Neural cell (in vitro differentiated cells): ENCODE measurements around the gene ARSB.

Source experiments
- EP300 ChIP-seq: fragments of 450-650 bp; conservative IDR thresholded peaks from 2 replicates; pipeline ENCODE4 v1.6.1; 2014; ENCODE audit warnings: antibody characterized with exemption, mild to moderate bottlenecking, moderate library complexity; ENCODE audit not compliant: poor library complexity, severe bottlenecking
- EZH2 ChIP-seq: fragments of 200-600, 300-800 bp; shearing (Covaris generic), sonication (generic); IDR thresholded peaks from 2 replicates; pipeline ENCODE4 v1.6.1; 2014; ENCODE audit warnings: antibody characterized with exemption, low read length, borderline replicate concordance, mild to moderate bottlenecking; ENCODE audit not compliant: insufficient read depth, poor library complexity, severe bottlenecking
- POLR2AphosphoS5 ChIP-seq: IDR thresholded peaks from 2 replicates; pipeline ENCODE4 v1.6.1; 2012
- TAF1 ChIP-seq: IDR thresholded peaks from 2 replicates; pipeline ENCODE4 v1.6.1; 2012; ENCODE audit warnings: low read depth
- TF ChIP-seq, protein P1 (sequence below): fragments of 450-650 bp; IDR thresholded peaks from 2 replicates; pipeline ENCODE4 v1.5.1; 2014; ENCODE audit warnings: antibody characterized with exemption, mild to moderate bottlenecking, moderate library complexity; ENCODE audit not compliant: poor library complexity, severe bottlenecking

DNA sequence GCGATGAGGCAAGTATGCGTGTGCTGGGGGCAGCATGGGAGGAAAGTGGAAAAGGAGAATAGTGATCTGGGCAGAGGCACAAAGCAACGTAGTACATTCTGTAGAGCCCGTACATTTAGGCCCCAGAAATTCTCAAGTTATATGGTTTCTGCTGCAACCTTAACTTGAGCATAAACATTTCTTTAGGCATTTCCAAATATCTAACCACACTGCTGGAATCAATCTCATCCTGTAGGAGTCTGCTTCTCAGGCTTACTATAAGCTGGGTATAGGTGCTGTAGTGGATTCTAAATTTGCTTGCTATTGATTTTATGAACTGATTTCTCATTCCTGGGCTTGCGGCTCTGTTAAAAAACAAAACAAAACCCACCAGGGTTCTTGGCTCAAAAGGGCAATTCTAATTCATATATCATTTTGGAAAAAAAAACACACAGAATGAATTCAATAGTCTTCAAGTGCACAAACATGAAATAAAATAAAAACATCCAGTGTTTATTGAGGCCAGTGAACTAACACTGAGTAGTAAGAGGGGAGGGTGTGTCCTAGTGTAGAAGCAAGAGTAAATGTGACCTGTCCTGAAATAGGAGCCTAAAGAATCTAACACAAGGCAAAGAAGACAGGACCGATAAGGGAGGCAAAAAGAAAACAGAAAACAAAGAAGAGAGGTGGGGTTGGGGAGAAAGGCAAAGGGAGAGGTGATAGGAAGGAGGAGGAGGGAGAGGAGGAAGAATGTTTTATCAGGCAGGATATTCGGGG lies 191.0 kb downstream of the ARSB start:
- no peak for TF ChIP-seq EP300
- TF ChIP-seq, protein P1, sequence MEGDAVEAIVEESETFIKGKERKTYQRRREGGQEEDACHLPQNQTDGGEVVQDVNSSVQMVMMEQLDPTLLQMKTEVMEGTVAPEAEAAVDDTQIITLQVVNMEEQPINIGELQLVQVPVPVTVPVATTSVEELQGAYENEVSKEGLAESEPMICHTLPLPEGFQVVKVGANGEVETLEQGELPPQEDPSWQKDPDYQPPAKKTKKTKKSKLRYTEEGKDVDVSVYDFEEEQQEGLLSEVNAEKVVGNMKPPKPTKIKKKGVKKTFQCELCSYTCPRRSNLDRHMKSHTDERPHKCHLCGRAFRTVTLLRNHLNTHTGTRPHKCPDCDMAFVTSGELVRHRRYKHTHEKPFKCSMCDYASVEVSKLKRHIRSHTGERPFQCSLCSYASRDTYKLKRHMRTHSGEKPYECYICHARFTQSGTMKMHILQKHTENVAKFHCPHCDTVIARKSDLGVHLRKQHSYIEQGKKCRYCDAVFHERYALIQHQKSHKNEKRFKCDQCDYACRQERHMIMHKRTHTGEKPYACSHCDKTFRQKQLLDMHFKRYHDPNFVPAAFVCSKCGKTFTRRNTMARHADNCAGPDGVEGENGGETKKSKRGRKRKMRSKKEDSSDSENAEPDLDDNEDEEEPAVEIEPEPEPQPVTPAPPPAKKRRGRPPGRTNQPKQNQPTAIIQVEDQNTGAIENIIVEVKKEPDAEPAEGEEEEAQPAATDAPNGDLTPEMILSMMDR, result no peak
- no peak for TF ChIP-seq POLR2AphosphoS5
- no peak for TF ChIP-seq EZH2
- no peak for TF ChIP-seq TAF1
